HG03025 (cell line): ENCODE data around the gene MBD6.
"Not testable (repeated sequence)": the region's sequence is repeated elsewhere in the genome, so short reads cannot be mapped to it uniquely, and the experiment has no call there.

Experiments used
- ATAC-seq: cut with Tn5 transposase; IDR thresholded peaks from one replicate; pipeline ENCODE4 v1.9.1; 2021; ENCODE audit warnings: mild to moderate bottlenecking, moderate library complexity; ENCODE audit not compliant: unreplicated experiment, low FRiP score

The MBD6 gene

GRCh38 chr12:57548488-57548887 lies 25.9 kb downstream of the MBD6 start:
- no peak for ATAC-seq

GRCh38 chr12:57549203-57549908 lies 26.7 kb downstream of the MBD6 start:
- ATAC-seq, result no peak

GRCh38 chr12:57549909-57550640 lies 27.5 kb downstream of the MBD6 start, which contains the start of gene KIF5A:
Gene KIF5A (plus strand): TSS chr12:57550044. CDS start chr12:57550272, 228 bp downstream.
- no peak for ATAC-seq

- ATAC-seq, result no peak
Observed at GRCh38 chr12:57550641-57551549, 28.3 kb downstream of the MBD6 start.

- no peak for ATAC-seq
Observed at GRCh38 chr12:57551637-57552305, 29.1 kb downstream of the MBD6 start.

- no peak for ATAC-seq
Observed at GRCh38 chr12:57552306-57552651, 29.7 kb downstream of the MBD6 start.

- no peak for ATAC-seq
Observed at GRCh38 chr12:57552835-57553313, 30.2 kb downstream of the MBD6 start.

GRCh38 chr12:57553343-57554202 lies 30.9 kb downstream of the MBD6 start:
- no peak for ATAC-seq

GRCh38 chr12:57554453-57554852 lies 31.8 kb downstream of the MBD6 start:
- ATAC-seq, result no peak

GRCh38 chr12:57554897-57555296 lies 32.3 kb downstream of the MBD6 start:
- ATAC-seq, result no peak

GRCh38 chr12:57558864-57559263 lies 36.2 kb downstream of the MBD6 start:
- no peak for ATAC-seq

- no peak for ATAC-seq
Observed at GRCh38 chr12:57560516-57560915, 37.9 kb downstream of the MBD6 start.

- not testable (repeated sequence) for ATAC-seq
Observed at GRCh38 chr12:57561117-57561516, 38.5 kb downstream of the MBD6 start.

GRCh38 chr12:57563358-57563757 lies 40.7 kb downstream of the MBD6 start:
- no peak for ATAC-seq

GRCh38 chr12:57564178-57564740 lies 41.6 kb downstream of the MBD6 start:
- ATAC-seq, result no peak

- ATAC-seq, result no peak
Observed at GRCh38 chr12:57568838-57569237, 46.2 kb downstream of the MBD6 start.

- no peak for ATAC-seq
Observed at GRCh38 chr12:57569858-57570257, 47.2 kb downstream of the MBD6 start.

- ATAC-seq, result not testable (repeated sequence)
Observed at GRCh38 chr12:57570438-57570837, 47.8 kb downstream of the MBD6 start.
